HG02938 (cell line): Measurements from ENCODE around the gene ADCY6.
A peak's percentile ranks its signal among the peaks of the same experiment; 100 is the strongest.
"Not testable (repeated sequence)": the region's sequence is repeated elsewhere in the genome, so short reads cannot be mapped to it uniquely, and the experiment has no call there.

ENCODE experiments used
- ATAC-seq: cut with Tn5 transposase; IDR thresholded peaks from one replicate; pipeline ENCODE4 v1.9.1; 2021; ENCODE audit warnings: mild to moderate bottlenecking, moderate library complexity; ENCODE audit not compliant: unreplicated experiment

ADCY6 gene

DNA sequence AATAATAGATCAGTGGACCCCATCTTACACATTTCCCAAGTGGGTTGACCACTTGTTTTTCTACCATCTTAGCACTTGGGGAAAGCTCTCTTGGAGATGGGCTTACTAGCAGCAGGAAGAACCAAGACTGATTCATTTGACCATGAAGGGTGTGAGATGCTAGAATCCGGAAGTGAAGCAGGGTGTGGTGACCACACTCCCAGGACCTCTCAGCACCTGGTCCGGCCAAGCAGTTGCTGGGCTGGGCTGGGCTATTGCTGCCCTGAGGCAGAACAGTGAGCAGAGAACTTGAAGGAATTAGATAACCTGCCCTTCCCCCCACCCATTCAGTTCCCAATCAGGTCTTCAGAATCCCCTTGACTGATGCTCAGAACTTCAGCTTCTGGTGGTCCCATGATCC, 24.4 kb downstream of the ADCY6 start:
- ATAC-seq = no peak

DNA sequence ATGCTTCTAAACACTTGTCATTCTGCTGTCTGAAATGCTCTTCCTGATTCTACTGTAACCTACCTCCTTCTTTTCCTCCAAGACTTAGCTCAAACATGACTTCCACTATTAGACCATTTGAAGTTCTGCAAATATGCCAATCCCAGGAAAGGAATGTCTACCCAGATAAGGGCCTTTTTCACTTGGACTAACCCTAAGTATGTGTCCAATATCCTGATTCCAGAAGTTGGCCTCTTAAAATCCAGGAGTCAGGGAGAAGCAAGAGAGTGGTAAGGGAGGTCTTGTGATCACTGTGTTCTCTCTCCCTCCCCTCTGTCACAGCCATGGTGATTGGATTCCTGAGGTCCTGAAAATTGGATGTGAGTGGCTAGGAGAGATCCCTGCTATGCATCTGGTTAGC, 30.2 kb downstream of the ADCY6 start:
- ATAC-seq = no peak

DNA sequence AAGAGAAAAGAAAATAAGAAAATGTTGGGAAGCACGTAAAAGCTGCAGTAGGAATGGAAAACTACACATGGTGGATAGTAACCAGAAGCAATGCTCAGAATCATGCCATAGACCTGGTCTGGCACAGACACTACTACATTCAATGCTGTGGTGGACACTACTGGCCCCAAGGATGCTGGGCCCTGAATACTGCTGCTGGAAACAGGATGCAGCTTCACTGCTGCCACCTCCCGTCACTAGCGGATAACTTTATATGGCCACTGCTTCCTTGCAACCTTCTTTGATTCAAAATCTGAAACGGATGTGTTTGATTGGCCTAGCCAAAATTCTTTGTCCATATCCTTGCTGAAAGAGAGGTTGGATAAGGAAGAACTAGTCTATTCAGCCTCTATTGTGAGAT, 30.7 kb downstream of the ADCY6 start:
- ATAC-seq = no peak

DNA sequence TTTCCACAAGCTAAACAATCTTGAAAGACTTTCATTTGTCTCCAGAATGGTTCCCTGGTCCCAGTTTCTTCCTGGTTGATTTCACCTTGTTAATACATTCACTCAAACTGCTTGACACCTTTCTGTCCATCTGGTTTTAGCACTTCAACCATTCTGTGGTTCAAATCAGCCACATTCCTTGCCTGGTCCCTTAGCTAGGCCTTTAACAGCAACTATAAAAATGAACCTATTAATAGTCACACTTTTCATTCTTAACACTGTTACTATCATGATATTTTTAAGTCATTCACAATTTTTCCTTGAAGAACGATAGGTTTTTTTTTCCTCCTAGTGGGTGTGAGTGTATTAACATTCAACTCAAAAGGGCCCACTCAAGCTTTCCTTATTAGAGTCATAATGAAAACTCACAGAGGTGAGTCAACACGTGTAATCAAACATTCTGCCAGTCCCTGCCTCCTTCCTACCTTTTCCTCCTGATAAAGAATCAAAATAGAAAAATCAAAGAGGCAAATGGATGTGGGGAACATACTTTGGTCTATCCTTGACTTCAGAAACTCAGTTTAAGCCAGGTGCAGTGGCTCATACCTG, 38.0 kb downstream of the ADCY6 start:
- no peak for ATAC-seq

DNA sequence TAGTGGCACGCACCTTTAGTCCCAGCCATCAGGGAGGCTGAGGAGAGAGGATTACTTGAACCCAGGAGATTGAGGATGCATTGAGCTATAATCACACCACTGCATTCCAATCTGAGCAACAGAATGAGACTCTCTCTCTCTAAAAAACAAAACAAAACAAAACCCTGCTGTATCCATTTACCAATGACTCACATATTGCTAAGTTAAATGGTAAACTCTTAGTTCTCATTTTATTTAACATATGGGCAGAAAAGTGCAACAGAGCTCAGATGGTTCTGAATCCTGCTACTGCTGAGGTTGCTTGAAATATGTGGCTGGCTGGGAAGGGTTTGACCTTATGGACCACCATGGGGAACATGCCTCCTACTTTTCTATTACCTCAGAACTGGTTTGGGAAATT, 38.7 kb downstream of the ADCY6 start:
- no peak for ATAC-seq

DNA sequence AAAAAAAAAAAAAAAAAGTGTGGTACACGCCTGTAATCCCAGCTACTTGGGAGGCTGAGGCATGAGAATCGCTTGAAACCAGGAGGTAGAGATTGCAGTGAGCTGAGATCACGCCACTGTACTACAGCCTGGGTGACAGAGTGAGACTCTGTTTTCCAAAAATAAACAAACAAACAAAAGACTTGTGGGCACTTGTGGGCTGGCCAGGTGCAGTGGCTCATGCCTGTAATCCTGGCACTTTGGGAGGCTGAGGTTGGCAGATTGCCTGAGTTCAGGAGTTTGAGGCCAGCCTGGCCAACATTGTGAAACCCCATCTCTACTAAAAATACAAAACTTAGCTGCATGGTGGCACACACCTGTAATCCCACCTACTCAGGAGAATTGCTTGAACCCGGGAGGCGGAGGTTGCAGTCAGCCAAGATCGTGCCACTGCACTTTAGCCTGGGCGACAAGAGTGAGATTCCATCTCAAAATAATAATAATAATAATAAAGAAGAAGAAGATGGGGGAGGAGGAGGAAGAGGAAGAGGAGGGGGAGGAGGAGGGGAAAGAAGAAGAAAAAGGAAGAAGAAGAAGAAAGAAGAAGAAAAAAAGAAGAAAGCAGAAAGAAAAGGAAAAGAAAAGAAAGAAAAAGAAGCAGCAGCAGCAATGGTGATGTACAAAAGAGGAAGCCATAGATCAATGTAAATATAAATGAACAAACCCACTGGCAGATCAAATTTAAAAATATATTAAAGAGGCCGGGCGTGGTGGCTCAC, 44.5 kb downstream of the ADCY6 start:
- no peak for ATAC-seq

DNA sequence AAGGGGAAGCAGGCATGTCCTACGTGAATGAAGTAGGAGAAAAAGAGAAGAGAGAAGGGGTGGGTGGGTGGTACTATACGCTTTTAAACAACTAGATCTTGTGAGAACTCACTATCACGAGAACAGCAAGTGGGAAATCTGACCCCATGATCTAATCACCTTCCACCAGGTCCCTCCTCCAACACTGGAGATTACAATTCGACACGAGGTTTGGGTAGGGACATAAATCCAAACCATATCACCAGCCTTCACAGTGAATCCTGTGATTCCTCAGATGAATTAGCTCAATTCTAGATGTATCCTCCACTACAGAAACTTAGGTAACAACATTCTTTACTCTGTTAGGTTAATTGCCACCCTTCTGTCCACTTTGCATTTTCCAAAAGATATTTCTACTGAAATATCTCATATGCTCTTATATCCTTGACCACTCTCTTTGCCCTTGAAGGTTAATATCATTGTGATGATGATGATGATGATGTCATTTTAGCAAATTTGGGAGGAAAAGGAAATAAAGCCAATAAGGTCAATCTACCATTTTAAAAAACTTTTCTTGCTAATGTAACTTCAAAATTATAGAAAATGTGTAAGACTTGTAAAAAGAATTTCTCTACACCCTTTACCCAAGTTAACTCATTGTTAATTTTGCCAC, 49.1 kb downstream of the ADCY6 start:
- ATAC-seq = no peak

DNA sequence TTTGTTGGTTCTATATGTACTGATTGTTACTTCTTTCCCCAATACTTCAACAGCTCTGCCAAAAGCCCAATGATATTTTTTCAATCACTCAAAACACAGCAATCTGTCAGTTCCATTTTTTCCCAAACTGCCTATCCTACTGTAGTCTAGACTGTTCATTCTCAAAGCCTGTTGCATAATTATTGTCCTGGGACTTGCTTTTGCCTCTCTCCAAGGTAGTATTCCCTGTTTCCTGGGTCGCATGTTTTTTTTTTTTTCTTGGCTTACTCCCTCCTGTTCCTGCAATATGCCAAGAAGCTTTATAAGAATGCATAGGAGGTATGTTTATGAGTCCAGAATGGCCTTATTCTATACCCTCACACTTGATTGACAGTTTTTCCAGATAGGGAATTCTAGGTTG, 52.4 kb downstream of the ADCY6 start:
- ATAC-seq = no peak

DNA sequence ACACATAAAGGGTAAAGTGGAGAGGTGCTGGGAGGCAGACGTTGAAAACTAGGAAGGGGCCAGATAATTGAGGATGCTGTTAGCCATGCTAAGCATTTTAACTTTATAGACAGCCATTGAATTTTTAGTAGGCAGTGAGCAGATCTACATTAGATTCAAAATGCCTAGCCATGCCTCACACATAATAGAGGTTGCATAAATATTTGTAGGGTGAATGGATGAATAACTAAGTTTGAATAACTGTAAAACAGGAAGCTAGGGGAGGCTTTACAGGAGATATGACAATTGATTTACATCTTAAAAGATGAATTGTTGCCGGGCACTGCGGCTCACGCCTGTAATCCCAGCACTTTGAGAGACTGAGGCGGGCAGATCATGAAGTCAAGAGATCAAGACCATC, 60.1 kb downstream of the ADCY6 start:
- no peak for ATAC-seq

DNA sequence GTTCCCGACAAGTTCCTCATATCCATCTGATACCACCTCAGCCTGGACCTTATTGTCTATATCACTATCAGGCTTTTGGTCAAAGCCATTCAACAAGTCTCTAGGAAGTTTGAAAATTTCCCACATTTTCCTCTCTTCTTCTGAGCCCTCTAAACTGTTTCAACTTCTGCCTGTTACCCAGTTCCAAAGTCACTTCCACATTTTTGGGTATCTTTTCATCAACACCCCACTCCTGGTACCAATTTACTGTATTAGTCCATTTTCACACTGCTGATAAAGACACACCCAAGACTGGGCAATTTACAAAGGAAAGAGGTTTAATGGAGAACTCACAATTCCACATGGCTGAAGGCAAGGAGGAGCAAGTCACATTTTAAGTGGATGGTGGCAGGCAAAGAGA, 68.2 kb downstream of the ADCY6 start:
- not testable (repeated sequence) for ATAC-seq

DNA sequence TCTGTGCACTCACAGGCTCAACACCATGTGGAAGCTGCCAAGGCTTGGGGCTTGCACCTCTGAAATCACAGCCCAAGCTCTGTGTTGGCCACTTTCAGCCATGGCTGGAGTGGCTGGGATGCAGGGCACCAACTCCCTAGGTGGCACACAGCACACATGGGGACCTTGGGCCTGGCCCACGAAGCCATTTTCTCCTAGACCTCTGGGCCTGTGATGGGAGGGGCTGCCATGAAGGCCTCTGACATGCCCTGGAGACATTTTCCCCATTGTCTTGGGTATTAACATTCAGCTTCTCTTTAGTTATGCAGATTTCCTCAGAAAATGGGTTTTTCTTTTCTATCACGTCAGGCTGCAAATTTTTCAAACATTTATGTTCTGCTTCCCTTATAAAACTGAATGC, 68.7 kb downstream of the ADCY6 start:
- not testable (repeated sequence) for ATAC-seq

DNA sequence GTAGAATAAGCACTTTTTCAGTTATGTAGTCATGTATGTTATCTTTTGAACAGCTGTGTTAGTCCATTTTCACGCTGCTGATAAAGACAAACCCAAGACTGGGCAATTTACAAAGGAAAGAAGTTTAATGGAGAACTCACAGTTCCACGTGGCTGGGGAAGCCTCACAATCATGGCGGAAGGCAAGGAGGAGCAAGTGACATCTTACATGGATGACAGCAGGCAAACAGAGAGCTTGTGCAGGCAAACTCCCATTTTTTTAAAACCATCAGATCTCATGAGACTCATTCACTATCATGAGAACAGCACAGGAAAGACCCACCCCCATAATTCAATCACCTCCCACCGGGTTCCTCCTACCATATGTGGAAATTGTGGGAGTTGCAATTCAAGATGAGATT, 69.9 kb downstream of the ADCY6 start:
- ATAC-seq = not testable (repeated sequence)

DNA sequence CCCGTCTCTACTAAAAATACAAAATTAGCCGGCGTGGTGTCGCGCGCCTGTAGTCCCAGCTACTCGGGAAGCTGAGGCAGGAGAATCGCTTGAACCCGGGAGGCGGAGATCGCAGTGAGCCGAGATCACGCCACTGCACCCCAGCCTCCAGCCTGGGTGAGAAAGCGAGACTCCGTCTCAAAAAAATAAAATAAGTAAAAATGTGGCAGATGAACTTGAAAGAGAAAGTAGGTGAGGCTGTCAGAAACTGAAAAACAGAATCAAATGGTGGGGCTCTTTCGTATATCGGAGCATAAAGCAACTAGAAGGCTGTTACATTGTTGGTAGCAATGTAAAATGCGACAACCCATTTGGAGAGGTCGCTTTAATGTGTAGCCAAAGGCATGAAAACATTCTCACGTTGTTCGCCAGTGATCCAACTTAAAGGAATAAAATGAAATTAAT, 71.6 kb downstream of the ADCY6 start:
- ATAC-seq = peak; percentile 11

DNA sequence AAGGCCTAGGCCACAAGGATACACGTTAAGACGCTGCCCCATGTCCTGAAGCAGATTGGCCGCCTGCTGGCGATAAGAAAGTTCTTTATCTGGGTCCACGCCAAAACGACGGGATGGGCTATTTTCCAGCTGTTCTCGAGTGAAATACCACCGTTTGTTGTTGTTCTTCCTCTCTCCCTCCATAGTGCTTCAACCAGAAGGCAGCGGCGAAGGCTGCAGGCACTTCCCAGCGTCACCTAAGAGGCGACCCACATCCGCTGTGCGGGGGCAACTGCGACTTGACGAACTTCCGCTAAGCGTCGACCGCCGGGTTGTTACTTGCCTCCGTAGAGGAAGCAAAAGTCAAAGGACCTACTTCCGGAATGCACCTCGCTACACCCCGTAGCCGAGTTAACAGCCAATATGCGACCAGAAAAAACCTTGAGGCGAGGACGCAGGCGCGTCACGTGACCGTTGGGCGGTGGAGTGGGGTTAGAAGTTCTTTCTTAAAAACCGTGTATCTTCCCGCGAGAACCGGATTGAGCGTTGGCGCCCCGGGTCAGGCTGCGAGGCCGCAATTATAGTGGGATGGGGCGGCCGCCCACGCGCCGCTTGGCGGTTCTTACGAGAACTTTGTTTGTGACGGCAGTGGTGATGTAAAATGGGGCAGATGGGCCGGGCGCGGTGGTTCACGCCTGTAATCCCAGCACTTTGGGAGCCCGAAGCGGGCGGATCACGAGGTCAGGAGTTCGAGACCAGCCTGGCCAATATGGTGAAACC, 72.2 kb downstream of the ADCY6 start, which contains the start of gene CCNT1:
Gene CCNT1 (minus strand): TSS at position 215 of the 759 bp plus-strand sequence. CDS start 32 bp downstream, at position 183.
- peak; percentile 95 for ATAC-seq
